ENCODE measurements around the gene ART1.
A peak's percentile ranks its signal among the peaks of the same experiment; 100 is the strongest.
"Not testable (repeated sequence)": the region's sequence is repeated elsewhere in the genome, so short reads cannot be mapped to it uniquely, and the experiment has no call there.

The ART1 gene

GRCh38 chr11:3637201-3637600 is 7.7 kb upstream of the ART1 start:
- Histone ChIP-seq H3K27ac (ENCODE audit: low read length) (no peak overlapping the region), H3K4me1 (ENCODE audit: control insufficient read depth, low read depth, low read length) (no peaks in the 10 kb centered on the region), H3K9me3 (ENCODE audit: control insufficient read depth, low read depth, low read length) (no peaks in the 10 kb centered on the region), H3K27me3 (ENCODE audit: control insufficient read depth, insufficient read depth, low read length) (peaks cover 6% of the 10 kb centered on the region), H3K4me3 (ENCODE audit: low read length) (no peak overlapping the region), H3K36me3 (ENCODE audit: control insufficient read depth, low read depth, low read length) (no peaks in the 10 kb centered on the region), H3K9ac (ENCODE audit: low read length) (no peak overlapping the region)

- Histone ChIP-seq H3K4me1 (ENCODE audit: control insufficient read depth, low read depth, low read length) (peaks cover 4% of the 10 kb centered on the region), H3K9ac (ENCODE audit: low read length) (no peak overlapping the region), H3K9me3 (ENCODE audit: control insufficient read depth, low read depth, low read length) (no peaks in the 10 kb centered on the region), H3K4me3 (ENCODE audit: low read length) (no peak overlapping the region), H3K36me3 (ENCODE audit: control insufficient read depth, low read depth, low read length) (no peaks in the 10 kb centered on the region), H3K27ac (ENCODE audit: low read length) (no peak overlapping the region), H3K27me3 (ENCODE audit: control insufficient read depth, insufficient read depth, low read length) (peaks cover 6% of the 10 kb centered on the region)
Observed at GRCh38 chr11:3638513-3638912, 6.4 kb upstream of the ART1 start.

GRCh38 chr11:3639841-3640240 is 5.1 kb upstream of the ART1 start:
- no peak overlapping the region for H3K4me3 ChIP-seq (ENCODE audit: low read length)
- H3K4me1 ChIP-seq (ENCODE audit: control insufficient read depth, low read depth, low read length): peaks cover 4% of the 10 kb centered on the region
- no peaks in the 10 kb centered on the region for H3K36me3 ChIP-seq (ENCODE audit: control insufficient read depth, low read depth, low read length)
- H3K9me3 ChIP-seq (ENCODE audit: control insufficient read depth, low read depth, low read length): no peaks in the 10 kb centered on the region
- H3K9ac ChIP-seq (ENCODE audit: low read length): no peak overlapping the region
- H3K27me3 ChIP-seq (ENCODE audit: control insufficient read depth, insufficient read depth, low read length): peaks cover 6% of the 10 kb centered on the region
- H3K27ac ChIP-seq (ENCODE audit: low read length): no peak overlapping the region

GRCh38 chr11:3641191-3641590 is 3.7 kb upstream of the ART1 start:
- Histone ChIP-seq H3K27me3 (ENCODE audit: control insufficient read depth, insufficient read depth, low read length) (peaks cover 6% of the 10 kb centered on the region), H3K9me3 (ENCODE audit: control insufficient read depth, low read depth, low read length) (no peaks in the 10 kb centered on the region), H3K4me3 (ENCODE audit: low read length) (peak overlapping the region; percentile 48), H3K4me1 (ENCODE audit: control insufficient read depth, low read depth, low read length) (peaks cover 4% of the 10 kb centered on the region), H3K27ac (ENCODE audit: low read length) (no peak overlapping the region), H3K9ac (ENCODE audit: low read length) (no peak overlapping the region), H3K36me3 (ENCODE audit: control insufficient read depth, low read depth, low read length) (no peaks in the 10 kb centered on the region)

GRCh38 chr11:3641701-3642070 is 3.2 kb upstream of the ART1 start, which contains the start of gene ART5:
ART5 (minus strand) TSS chr11:3641992; CDS start chr11:3641862, 130 bp downstream.
- no peaks in the 10 kb centered on the region for H3K36me3 ChIP-seq (ENCODE audit: control insufficient read depth, low read depth, low read length)
- peak within 1 kb of the TSS; percentile 41 for H3K9ac ChIP-seq (ENCODE audit: low read length)
- H3K4me1 ChIP-seq (ENCODE audit: control insufficient read depth, low read depth, low read length): peaks cover 4% of the 10 kb centered on the region
- peak within 1 kb of the TSS; percentile 48 for H3K4me3 ChIP-seq (ENCODE audit: low read length)
- H3K27ac ChIP-seq (ENCODE audit: low read length): peak within 1 kb of the TSS; percentile 74
- peaks cover 6% of the 10 kb centered on the region for H3K27me3 ChIP-seq (ENCODE audit: control insufficient read depth, insufficient read depth, low read length)
- no peaks in the 10 kb centered on the region for H3K9me3 ChIP-seq (ENCODE audit: control insufficient read depth, low read depth, low read length)

- H3K9me3 ChIP-seq (ENCODE audit: control insufficient read depth, low read depth, low read length): no peaks in the 10 kb centered on the region
- H3K9ac ChIP-seq (ENCODE audit: low read length): peak overlapping the region; percentile 41
Observed at GRCh38 chr11:3642071-3642951, 2.6 kb upstream of the ART1 start.

GRCh38 chr11:3643102-3643546 is 1.8 kb upstream of the ART1 start:
- peak overlapping the region; percentile 48 for H3K4me3 ChIP-seq (ENCODE audit: low read length)
- H3K27ac ChIP-seq (ENCODE audit: low read length); H3K36me3 ChIP-seq (ENCODE audit: control insufficient read depth, low read depth, low read length); H3K9me3 ChIP-seq (ENCODE audit: control insufficient read depth, low read depth, low read length); H3K4me1 ChIP-seq (ENCODE audit: control insufficient read depth, low read depth, low read length): not testable (repeated sequence)
- H3K27me3 ChIP-seq (ENCODE audit: control insufficient read depth, insufficient read depth, low read length): peaks cover 11% of the 10 kb centered on the region
- H3K9ac ChIP-seq (ENCODE audit: low read length): peak overlapping the region; percentile 41

More at GRCh38 chr11:3642071-3642951, 2.6 kb upstream of the ART1 start:
- Histone ChIP-seq H3K36me3 (ENCODE audit: control insufficient read depth, low read depth, low read length) (no peaks in the 10 kb centered on the region), H3K27me3 (ENCODE audit: control insufficient read depth, insufficient read depth, low read length) (peaks cover 6% of the 10 kb centered on the region), H3K27ac (ENCODE audit: low read length) (peak overlapping the region; percentile 74), H3K4me3 (ENCODE audit: low read length) (peak overlapping the region; percentile 48), H3K4me1 (ENCODE audit: control insufficient read depth, low read depth, low read length) (peaks cover 4% of the 10 kb centered on the region)

GRCh38 chr11:3645552-3645951 is 624 bp downstream of the ART1 start:
- no peak overlapping the region for H3K9ac ChIP-seq (ENCODE audit: low read length)
- H3K4me1 ChIP-seq (ENCODE audit: control insufficient read depth, low read depth, low read length): peaks cover 8% of the 10 kb centered on the region
- H3K4me3 ChIP-seq (ENCODE audit: low read length): no peak overlapping the region
- peaks cover 17% of the 10 kb centered on the region for H3K27me3 ChIP-seq (ENCODE audit: control insufficient read depth, insufficient read depth, low read length)
- no peak overlapping the region for H3K27ac ChIP-seq (ENCODE audit: low read length)
- no peaks in the 10 kb centered on the region for H3K36me3 ChIP-seq (ENCODE audit: control insufficient read depth, low read depth, low read length)
- no peaks in the 10 kb centered on the region for H3K9me3 ChIP-seq (ENCODE audit: control insufficient read depth, low read depth, low read length)

- H3K4me3 ChIP-seq (ENCODE audit: low read length); H3K36me3 ChIP-seq (ENCODE audit: control insufficient read depth, low read depth, low read length); H3K9me3 ChIP-seq (ENCODE audit: control insufficient read depth, low read depth, low read length); H3K27ac ChIP-seq (ENCODE audit: low read length); H3K9ac ChIP-seq (ENCODE audit: low read length); H3K4me1 ChIP-seq (ENCODE audit: control insufficient read depth, low read depth, low read length): not testable (repeated sequence)
- peaks cover 10% of the 10 kb centered on the region for H3K27me3 ChIP-seq (ENCODE audit: control insufficient read depth, insufficient read depth, low read length)
Observed at GRCh38 chr11:3648843-3649242, 3.9 kb downstream of the ART1 start.

GRCh38 chr11:3649374-3649773 is 4.4 kb downstream of the ART1 start:
- H3K4me1 ChIP-seq (ENCODE audit: control insufficient read depth, low read depth, low read length); H3K27ac ChIP-seq (ENCODE audit: low read length); H3K36me3 ChIP-seq (ENCODE audit: control insufficient read depth, low read depth, low read length); H3K9me3 ChIP-seq (ENCODE audit: control insufficient read depth, low read depth, low read length); H3K9ac ChIP-seq (ENCODE audit: low read length); H3K4me3 ChIP-seq (ENCODE audit: low read length): not testable (repeated sequence)
- peaks cover 10% of the 10 kb centered on the region for H3K27me3 ChIP-seq (ENCODE audit: control insufficient read depth, insufficient read depth, low read length)

- H3K9me3 ChIP-seq (ENCODE audit: control insufficient read depth, low read depth, low read length); H3K4me3 ChIP-seq (ENCODE audit: low read length); H3K27ac ChIP-seq (ENCODE audit: low read length); H3K4me1 ChIP-seq (ENCODE audit: control insufficient read depth, low read depth, low read length); H3K9ac ChIP-seq (ENCODE audit: low read length); H3K36me3 ChIP-seq (ENCODE audit: control insufficient read depth, low read depth, low read length): not testable (repeated sequence)
- peaks cover 10% of the 10 kb centered on the region for H3K27me3 ChIP-seq (ENCODE audit: control insufficient read depth, insufficient read depth, low read length)
Observed at GRCh38 chr11:3652514-3652913, 7.6 kb downstream of the ART1 start.

GRCh38 chr11:3655547-3655946 is 10.6 kb downstream of the ART1 start:
- Histone ChIP-seq H3K36me3 (ENCODE audit: control insufficient read depth, low read depth, low read length) (no peaks in the 10 kb centered on the region), H3K9ac (ENCODE audit: low read length) (no peak overlapping the region), H3K9me3 (ENCODE audit: control insufficient read depth, low read depth, low read length) (no peaks in the 10 kb centered on the region), H3K27ac (ENCODE audit: low read length) (no peak overlapping the region), H3K27me3 (ENCODE audit: control insufficient read depth, insufficient read depth, low read length) (no peaks in the 10 kb centered on the region), H3K4me1 (ENCODE audit: control insufficient read depth, low read depth, low read length) (no peaks in the 10 kb centered on the region), H3K4me3 (ENCODE audit: low read length) (no peak overlapping the region)
